SK-N-SH (cell line): ENCODE data around the gene ABCA9. TPM values are rescaled to one million over a fixed set of nuclear protein-coding genes. Genes with fewer than 3 reads are reported as not detected.
A peak's percentile ranks its signal among the peaks of the same experiment; 100 is the strongest.

ENCODE experiments used
- CTCF ChIA-PET: fragments of 300-600, 350-600 bp; formaldehyde crosslinking; extraction: SDS; loops from one replicate; lab custom pipeline; 2021; lab: Yijun Ruan, JAX
- POLR2A ChIA-PET: fragments of 350-600 bp; sonication (Branson Sonifier 250); formaldehyde crosslinking; extraction: SDS; loops from one replicate; lab custom pipeline; 2020; ENCODE audit warnings: antibody characterized with exemption, inconsistent platforms; lab: Yijun Ruan, JAX
- DNase-seq: peaks from one replicate; pipeline ENCODE4 v3.0.0; 2012
- H2AFZ ChIP-seq: fragments of 200-600 bp; sonication (generic); 2 replicates; pipeline ENCODE4 v1.8.1; 2016; ENCODE audit warnings: antibody characterized with exemption, mild to moderate bottlenecking, low read depth
- H3F3A ChIP-seq: fragments of 200-600 bp; sonication (generic); replicated peaks from 2 replicates; pipeline ENCODE3; 2016; ENCODE audit warnings: antibody characterized with exemption, mild to moderate bottlenecking; ENCODE audit not compliant: insufficient read depth
- H3K27ac ChIP-seq, 2 experiments: fragments of 200-500 bp in 1 of 2; fragments of 200-600 bp in 1 of 2; sonication (Bioruptor generic) in 1 of 2; sonication (generic), shearing (Covaris generic) in 1 of 2; 2 replicates each; pipeline versions ENCODE4 v1.5.1 to v1.6.1; 2014 to 2016; ENCODE audit warnings: low read depth in 2 of 2, inconsistent platforms in 1 of 2, low read length in 1 of 2, mild to moderate bottlenecking in 1 of 2, mixed read lengths in 1 of 2
- H3K27me3 ChIP-seq: fragments of 200-600 bp; sonication (generic), shearing (Covaris generic); 2 replicates; pipeline ENCODE4 v1.6.1; 2016; ENCODE audit warnings: mixed run types; ENCODE audit not compliant: insufficient read depth
- H3K36me3 ChIP-seq, 2 experiments: fragments of 200-500 bp in 1 of 2; fragments of 200-600 bp in 1 of 2; sonication (Bioruptor generic) in 1 of 2; sonication (generic) in 1 of 2; replicated peaks in 1 of 2; 2 replicates each; pipeline versions ENCODE3 to v1.5.1; 2014 to 2016; ENCODE audit warnings: low read length in 1 of 2, mild to moderate bottlenecking in 1 of 2; ENCODE audit not compliant: insufficient read depth in 2 of 2, control insufficient read depth in 1 of 2
- H3K4me1 ChIP-seq, 2 experiments: fragments of 200-500 bp in 1 of 2; fragments of 200-600 bp in 1 of 2; sonication (Bioruptor generic) in 1 of 2; sonication (generic), shearing (Covaris generic) in 1 of 2; 2 replicates each; pipeline versions ENCODE4 v1.5.1 to v1.6.1; 2014 to 2016; ENCODE audit warnings: low read depth in 1 of 2, low read length in 1 of 2, mixed run types in 1 of 2; ENCODE audit not compliant: insufficient read depth in 2 of 2, control insufficient read depth in 1 of 2
- H3K4me2 ChIP-seq: fragments of 200-600 bp; sonication (generic), shearing (Covaris generic); 2 replicates; pipeline ENCODE4 v1.6.1; 2017; ENCODE audit warnings: mixed run types
- H3K4me3 ChIP-seq, 2 experiments: fragments of 200-500 bp in 1 of 2; fragments of 200-600 bp in 1 of 2; sonication (Bioruptor generic) in 1 of 2; sonication (generic), shearing (Covaris generic) in 1 of 2; 2 replicates each; pipeline versions ENCODE4 v1.5.1 to v1.8.1; 2014 to 2016; ENCODE audit warnings: low read depth in 2 of 2, inconsistent platforms in 1 of 2, low read length in 1 of 2, mild to moderate bottlenecking in 1 of 2, mixed read lengths in 1 of 2, moderate library complexity in 1 of 2
- H3K79me2 ChIP-seq: fragments of 200-600 bp; sonication (generic); 2 replicates; pipeline ENCODE4 v1.8.1; 2017; ENCODE audit warnings: mild to moderate bottlenecking; ENCODE audit not compliant: insufficient read depth
- H3K9ac ChIP-seq: fragments of 200-600 bp; sonication (generic); 2 replicates; pipeline ENCODE4 v1.6.1; 2017; ENCODE audit warnings: mixed run types
- H3K9me2 ChIP-seq: fragments of 200-600 bp; sonication (generic); 2 replicates; pipeline ENCODE4 v1.6.1; 2017; ENCODE audit warnings: mixed run types
- H3K9me3 ChIP-seq: fragments of 200-600 bp; sonication (generic); 2 replicates; pipeline ENCODE4 v1.6.1; 2017; ENCODE audit warnings: mixed run types, mild to moderate bottlenecking, moderate library complexity
- H4K20me1 ChIP-seq: fragments of 200-600 bp; sonication (generic); 2 replicates; pipeline ENCODE4 v1.6.1; 2017; ENCODE audit warnings: mild to moderate bottlenecking, mixed run types; ENCODE audit not compliant: insufficient read depth
- CHD2 ChIP-seq: fragments of 150-350 bp; IDR thresholded peaks from 2 replicates; pipeline ENCODE4 v1.6.1; 2018; ENCODE audit warnings: low read length; ENCODE audit not compliant: partially characterized antibody
- EZH2phosphoT487 ChIP-seq: fragments of 200-600 bp; sonication (generic); IDR thresholded peaks from 2 replicates; pipeline ENCODE4 v1.6.1; 2017; ENCODE audit warnings: low read depth, mixed run types, mild to moderate bottlenecking, antibody characterized with exemption, moderate library complexity, borderline replicate concordance
- FOXJ3 ChIP-seq: sonication (generic); formaldehyde crosslinking; IDR thresholded peaks from 2 replicates; pipeline ENCODE4 v1.5.1; 2020; ENCODE audit warnings: mild to moderate bottlenecking, missing genetic modification reagents
- GATA2 ChIP-seq: sonication (generic); formaldehyde crosslinking; IDR thresholded peaks from 2 replicates; pipeline ENCODE4 v1.5.0; 2020; ENCODE audit warnings: mild to moderate bottlenecking, missing genetic modification reagents
- MAX ChIP-seq: IDR thresholded peaks from 2 replicates; pipeline ENCODE4 v1.4.0; 2012; ENCODE audit warnings: low read depth
- MEF2A ChIP-seq: IDR thresholded peaks from 2 replicates; pipeline ENCODE4 v1.4.0; 2012; ENCODE audit warnings: low read depth, borderline replicate concordance
- NFIC ChIP-seq: IDR thresholded peaks from 2 replicates; pipeline ENCODE4 v1.4.0; 2012; ENCODE audit warnings: borderline replicate concordance
- PBX3 ChIP-seq: IDR thresholded peaks from 2 replicates; pipeline ENCODE4; 2012
- POLR2AphosphoS5 ChIP-seq: IDR thresholded peaks from 2 replicates; pipeline ENCODE4 v1.6.1; 2012; ENCODE audit warnings: low read depth, low read length
- RCOR1 ChIP-seq: fragments of 150-350 bp; IDR thresholded peaks from 2 replicates; pipeline ENCODE4 v1.6.1; 2017; ENCODE audit warnings: antibody characterized with exemption, low read length
- SMC3 ChIP-seq: IDR thresholded peaks from 2 replicates; pipeline ENCODE4 v1.6.1; 2012; ENCODE audit warnings: low read depth, low read length, improper control_type of control experiment
- TAF1 ChIP-seq: IDR thresholded peaks from 2 replicates; pipeline ENCODE4 v1.6.1; 2012; ENCODE audit warnings: low read depth, mild to moderate bottlenecking, low read length, moderate library complexity, borderline replicate concordance
- TCF12 ChIP-seq: IDR thresholded peaks from 2 replicates; pipeline ENCODE4 v1.4.0; 2012
- TEAD4 ChIP-seq: IDR thresholded peaks from 2 replicates; pipeline ENCODE4 v1.4.0; 2012; ENCODE audit warnings: mild to moderate bottlenecking, borderline replicate concordance; ENCODE audit not compliant: insufficient read depth
- ZBTB33 ChIP-seq: IDR thresholded peaks from 2 replicates; pipeline ENCODE4 v1.4.0; 2012; ENCODE audit warnings: low read depth, borderline replicate concordance
- WGBS: methylation state at CpG from one replicate; pipeline ENCODE4 v1.1.6; 2017; ENCODE audit warnings: low lambda C conversion rate; 5-methylcytosine and 5-hydroxymethylcytosine counted together
- polyA plus RNA-seq, 3 experiments: library from polyadenylated mRNA; depleted of rRNA; stranded (reverse); fragments of >200 nt; gene quantifications; 2 replicates each; pipeline ENCODE4 v1.2.3, GENCODE V29; 2012

Gene ABCA9
- polyA plus RNA-seq, 1 of the 3 experiments (the other 2 are of a cell fraction), result 0.07 TPM

GRCh38 chr17:68987966-68988365 is 72.8 kb downstream of the ABCA9 start:
- no peak overlapping the region for H3K4me3 ChIP-seq
- no peaks in the 10 kb centered on the region for H3K4me1 ChIP-seq
- H3K9me3 ChIP-seq, result no peaks in the 10 kb centered on the region
- no peaks in the 10 kb centered on the region for H3K9me2 ChIP-seq
- no peak overlapping the region for H2AFZ ChIP-seq
- no peak overlapping the region for H3K4me2 ChIP-seq
- H3K27me3 ChIP-seq, result peaks cover 12% of the 10 kb centered on the region; the same call in 1 of the 2 replicates
- H3K79me2 ChIP-seq, result no peaks in the 10 kb centered on the region
- DNase-seq, result no peak
- H3K9ac ChIP-seq, result no peak overlapping the region
- no peaks in the 10 kb centered on the region for H4K20me1 ChIP-seq
- CTCF ChIA-PET, result interaction anchor here (0.5 to 1.5 kb wide), 2 partner anchors 17 to 37 kb away, joined by 3 to 7 read pairs; no protein-coding TSS in a partner anchor
- no peak overlapping the region for H3K27ac ChIP-seq
- POLR2A ChIA-PET, result no interaction called here
- no peak for TF ChIP-seq POLR2AphosphoS5
- no peak for TF ChIP-seq CHD2
- WGBS, result 31% methylated on average over 4 of the region's 4 CpGs
- H3K36me3 ChIP-seq, result no peaks in the 10 kb centered on the region
- H3F3A ChIP-seq, result no peaks in the 10 kb centered on the region

GRCh38 chr17:68981288-68981687 is 79.4 kb downstream of the ABCA9 start:
- no peaks in the 10 kb centered on the region for H3K36me3 ChIP-seq
- no peaks in the 10 kb centered on the region for H4K20me1 ChIP-seq
- ChIA-PET CTCF (no interaction called here), POLR2A (no interaction called here)
- H3K9ac ChIP-seq, result no peak overlapping the region
- no peak overlapping the region for H3K27ac ChIP-seq
- TF ChIP-seq TEAD4 (no peak), SMC3 (no peak), PBX3 (peak; percentile 52; the same call in 1 of the 2 replicates), TCF12 (peak; percentile 32; the same call in 1 of the 2 replicates), NFIC (peak; percentile 75; the same call in 1 of the 2 replicates)
- DNase-seq, result no peak
- H2AFZ ChIP-seq, result peak overlapping the region; percentile 24; the same call in 1 of the 2 replicates
- 4% methylated on average over 2 of the region's 2 CpGs for WGBS
- H3K27me3 ChIP-seq, result peaks cover 12% of the 10 kb centered on the region; the same call in 1 of the 2 replicates
- H3K79me2 ChIP-seq, result no peaks in the 10 kb centered on the region
- H3K4me2 ChIP-seq, result peak overlapping the region; percentile 46
- H3K9me3 ChIP-seq, result no peaks in the 10 kb centered on the region
- peaks cover 0 to 8% of the 10 kb centered on the region in 2 experiments; a peak in 1 of 4 replicates for H3K4me1 ChIP-seq
- H3K9me2 ChIP-seq, result no peaks in the 10 kb centered on the region
- no peaks in the 10 kb centered on the region for H3F3A ChIP-seq
- H3K4me3 ChIP-seq, result peak overlapping the region; percentile 14 to 24; a peak in 2 of 4 replicates

GRCh38 chr17:68973098-68973846 is 87.5 kb downstream of the ABCA9 start:
- Histone ChIP-seq H3K4me1 (no peaks in the 10 kb centered on the region), H3K4me2 (no peak overlapping the region), H3K36me3 (no peaks in the 10 kb centered on the region), H3K9ac (no peak overlapping the region), H4K20me1 (no peaks in the 10 kb centered on the region), H3K4me3 (no peak overlapping the region), H3K9me3 (no peaks in the 10 kb centered on the region), H3K27ac (no peak overlapping the region), H3K79me2 (no peaks in the 10 kb centered on the region), H3K9me2 (no peaks in the 10 kb centered on the region), H2AFZ (peak overlapping the region; percentile 7; the same call in 1 of the 2 replicates), H3F3A (no peaks in the 10 kb centered on the region), H3K27me3 (peaks cover 4% of the 10 kb centered on the region; the same call in 1 of the 2 replicates)
- 3% methylated on average over 3 of the region's 3 CpGs for WGBS
- POLR2A ChIA-PET, result no interaction called here
- CTCF ChIA-PET, result no interaction called here
- no peak for DNase-seq
- TF ChIP-seq RCOR1, result no peak
- TF ChIP-seq ZBTB33, result no peak
- TF ChIP-seq PBX3, result no peak
- TF ChIP-seq FOXJ3 (CRISPR knock-in tag), result no peak
- TF ChIP-seq GATA2 (CRISPR knock-in tag), result no peak
- no peak for TF ChIP-seq TAF1
- no peak for TF ChIP-seq EZH2phosphoT487
- TF ChIP-seq TCF12, result no peak
- no peak for TF ChIP-seq MAX
- no peak for TF ChIP-seq MEF2A
- TF ChIP-seq TEAD4, result no peak
